Stimulated activated CD4-positive, alpha-beta T cell treated with anti-CD3 and anti-CD28 coated beads, Interleukin-1b, Interleukin-23, amount 100 ng/mL, for 48 hours (primary cell): Measurements from ENCODE around the gene PAPSS1.

Source experiments
- DNase-seq: peaks from one replicate; pipeline ENCODE4 v3.0.0-alpha.2; 2020

PAPSS1 gene

DNA sequence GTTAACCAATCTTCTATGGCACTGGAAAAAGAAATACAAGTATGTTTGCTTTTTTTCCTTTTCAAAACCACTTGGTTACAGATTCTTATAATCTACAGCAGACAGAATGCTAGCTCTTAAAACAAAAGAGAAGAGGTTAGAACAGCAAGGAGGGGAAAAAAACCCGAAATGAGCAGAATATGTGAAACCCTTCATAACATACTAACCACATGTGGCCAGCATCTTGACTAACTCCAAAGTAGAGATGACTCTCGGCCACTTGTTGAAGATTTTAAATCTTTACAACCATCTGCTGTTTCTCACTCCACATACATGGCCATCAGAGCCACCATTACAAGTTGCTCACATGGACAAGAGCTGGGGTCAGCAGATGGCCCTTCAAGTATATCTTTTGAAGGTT lies 100.3 kb downstream of the PAPSS1 start:
- DNase-seq: no peak

DNA sequence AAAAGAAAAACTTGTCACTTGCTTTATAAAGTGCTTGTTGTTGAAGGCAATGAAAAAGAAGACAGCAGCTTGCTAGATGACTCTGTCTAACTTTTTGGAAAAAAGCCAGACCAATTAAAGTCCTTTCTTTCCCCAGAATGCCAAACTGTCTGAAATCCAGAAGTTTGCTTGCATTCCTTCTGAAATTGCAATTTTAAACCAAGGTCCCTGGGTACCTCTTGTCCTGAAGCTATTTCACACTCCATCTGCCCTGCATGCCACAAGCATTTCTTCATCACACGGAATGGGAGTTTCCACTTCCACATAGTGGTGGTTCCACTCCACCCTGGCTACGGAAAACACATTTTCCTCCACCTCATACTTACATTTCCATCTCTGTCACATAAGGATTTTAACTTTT lies 101.0 kb downstream of the PAPSS1 start:
- DNase-seq: no peak

DNA sequence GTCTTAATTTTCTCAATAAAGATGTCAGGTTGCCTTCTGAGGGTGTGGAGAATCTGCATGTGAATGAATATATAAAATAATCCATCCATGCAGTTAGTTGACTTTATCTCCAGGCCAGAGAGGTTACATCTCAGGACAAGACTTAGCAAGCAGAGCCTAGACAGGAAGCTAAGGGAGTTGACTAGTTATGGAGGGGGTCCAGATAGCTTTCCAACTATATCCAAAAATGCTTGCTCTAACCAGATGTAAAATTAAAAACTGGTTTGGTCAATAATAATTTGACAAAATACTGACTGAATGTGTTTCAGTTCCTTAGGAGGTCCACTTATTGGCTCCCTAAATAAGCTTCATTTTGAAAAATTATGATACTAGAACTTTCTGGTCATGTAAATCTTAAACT lies 101.4 kb downstream of the PAPSS1 start:
- DNase-seq: no peak

DNA sequence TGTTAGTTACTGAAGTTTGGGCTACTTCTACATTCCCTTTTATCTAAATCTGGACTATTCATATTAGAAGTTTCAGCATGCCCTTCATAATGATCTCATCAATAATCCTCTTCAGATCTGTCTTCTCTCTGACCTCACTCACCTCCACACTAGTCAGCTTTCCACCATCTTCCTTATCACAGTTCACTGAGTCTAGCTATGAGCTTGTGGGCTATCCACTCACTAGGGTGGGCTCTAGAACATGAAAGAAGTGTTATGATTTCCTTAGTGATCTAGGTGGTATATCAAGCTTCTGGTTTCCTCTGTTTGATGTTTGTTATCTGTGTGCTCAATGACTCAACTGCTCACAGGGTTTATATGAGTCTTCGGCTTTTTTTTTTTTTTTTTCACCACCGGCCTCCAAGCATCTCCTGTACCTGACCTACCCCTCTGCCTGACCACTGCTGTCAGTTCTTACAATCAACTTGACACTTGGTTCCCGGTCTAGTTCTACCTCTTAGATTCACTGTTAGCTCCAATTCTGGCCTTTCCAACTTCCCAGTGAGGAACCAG lies 103.1 kb downstream of the PAPSS1 start:
- DNase-seq: no peak

DNA sequence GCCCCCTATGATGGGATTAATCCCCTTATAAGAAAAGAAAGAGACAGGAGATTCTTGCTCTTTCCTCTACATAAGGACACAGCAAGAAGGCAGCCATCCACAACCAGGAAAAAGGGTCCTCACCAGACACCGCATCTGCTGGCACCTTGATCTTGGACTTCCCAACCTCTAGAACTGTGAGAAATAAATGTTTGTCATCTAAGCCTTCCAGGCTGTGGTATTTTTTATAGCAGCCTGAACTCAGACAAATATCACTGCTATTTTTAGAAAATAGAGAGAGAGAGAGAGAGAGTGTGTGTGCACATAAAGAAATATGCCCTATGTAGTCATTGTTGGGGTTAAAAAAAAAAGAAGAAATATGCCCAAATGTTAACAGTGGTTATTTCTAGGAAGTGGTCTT lies 104.2 kb downstream of the PAPSS1 start:
- no peak for DNase-seq

DNA sequence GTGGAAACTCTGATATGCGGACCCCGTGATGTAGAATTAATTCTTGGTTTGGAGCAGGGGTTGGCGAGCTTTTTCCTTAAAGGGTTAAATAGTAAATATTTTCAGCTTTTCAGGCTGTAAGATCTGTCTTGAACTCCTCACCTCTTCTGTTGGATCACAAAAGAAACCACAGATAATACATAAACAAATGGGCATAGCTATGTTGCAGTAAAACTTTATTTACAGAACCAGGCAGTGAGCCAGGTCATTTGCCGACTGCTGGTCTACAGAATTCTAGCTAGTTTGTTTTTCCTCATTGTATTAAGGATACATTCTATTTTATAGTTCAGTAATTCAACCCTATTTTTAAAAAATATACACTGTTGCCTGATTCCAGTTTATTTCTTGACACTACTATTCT lies 116.6 kb downstream of the PAPSS1 start:
- no peak for DNase-seq

DNA sequence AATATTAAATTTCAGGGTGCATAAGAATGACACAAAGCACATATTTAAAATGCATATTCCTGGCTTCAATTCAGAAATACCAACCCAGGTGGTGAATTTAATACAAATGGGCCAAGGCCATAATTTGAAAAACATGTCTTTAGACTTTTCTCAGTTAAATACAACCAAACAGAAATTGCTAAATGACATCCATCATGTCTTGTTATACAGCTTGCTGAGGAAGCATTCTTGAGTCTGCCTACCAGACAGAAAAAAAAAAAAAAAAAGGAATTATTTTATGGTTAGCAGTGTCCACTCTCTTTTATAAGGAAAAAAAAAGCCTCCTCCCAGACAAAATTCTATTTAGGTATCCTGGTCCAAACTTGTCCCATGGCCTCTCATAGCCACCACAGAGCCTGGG lies 119.1 kb downstream of the PAPSS1 start:
- DNase-seq: no peak

DNA sequence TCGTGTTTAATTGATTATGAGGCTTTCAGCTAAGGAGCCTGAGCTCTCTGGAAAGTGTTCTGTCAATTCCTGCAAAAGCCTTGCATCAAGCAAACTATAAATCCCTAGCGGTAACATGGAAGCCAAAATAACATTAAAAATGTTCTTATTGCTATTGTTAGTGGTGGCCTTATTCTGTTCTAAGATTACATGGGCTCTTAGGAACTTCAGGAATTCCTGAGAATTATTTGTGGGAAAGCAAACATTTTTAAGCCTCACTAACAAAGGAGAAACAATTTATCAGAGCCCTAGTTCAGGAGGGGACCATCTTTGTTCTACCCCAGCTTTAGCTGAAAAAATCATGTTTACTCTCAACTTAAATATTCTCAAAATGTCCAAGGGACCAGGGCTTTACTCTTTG lies 119.6 kb downstream of the PAPSS1 start:
- DNase-seq: no peak

DNA sequence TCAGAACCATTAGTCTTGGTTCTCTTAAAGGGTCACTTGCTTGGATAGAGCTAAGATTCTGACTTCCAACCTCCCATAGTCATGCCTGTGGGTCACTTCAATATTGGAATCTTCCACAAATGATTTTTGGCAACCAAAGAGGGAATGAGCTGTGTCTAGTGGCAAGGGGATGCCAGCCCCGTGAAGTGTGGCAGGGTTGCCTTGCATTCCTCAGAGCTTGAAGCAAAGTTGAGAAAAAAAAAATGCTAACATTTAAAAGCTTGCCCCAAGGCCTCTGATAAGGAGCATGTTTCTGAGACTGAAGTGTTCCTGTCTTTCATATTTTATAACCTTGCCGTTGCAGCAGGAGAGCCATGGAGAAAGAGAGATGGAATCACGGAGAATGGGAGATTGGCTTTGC lies 120.2 kb downstream of the PAPSS1 start:
- DNase-seq: no peak

DNA sequence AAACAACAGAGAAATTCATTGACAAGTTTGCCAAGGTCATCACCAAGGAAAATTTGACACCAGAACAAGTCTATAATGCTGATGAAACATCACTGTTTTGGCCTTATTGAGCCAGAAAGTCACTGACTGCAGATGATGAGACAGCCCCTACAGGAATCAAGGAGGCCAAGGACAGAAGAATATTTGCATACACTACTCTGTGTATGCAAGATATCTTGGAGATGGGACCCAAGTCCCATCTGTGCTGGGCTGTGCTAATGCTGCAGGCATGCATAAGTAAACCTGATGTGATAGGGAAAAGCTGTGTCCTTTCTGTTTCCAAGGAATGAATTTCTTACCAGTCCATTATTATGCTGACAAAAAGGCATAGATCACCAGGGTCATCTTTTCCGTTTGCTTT lies 126.8 kb downstream of the PAPSS1 start:
- DNase-seq: no peak

DNA sequence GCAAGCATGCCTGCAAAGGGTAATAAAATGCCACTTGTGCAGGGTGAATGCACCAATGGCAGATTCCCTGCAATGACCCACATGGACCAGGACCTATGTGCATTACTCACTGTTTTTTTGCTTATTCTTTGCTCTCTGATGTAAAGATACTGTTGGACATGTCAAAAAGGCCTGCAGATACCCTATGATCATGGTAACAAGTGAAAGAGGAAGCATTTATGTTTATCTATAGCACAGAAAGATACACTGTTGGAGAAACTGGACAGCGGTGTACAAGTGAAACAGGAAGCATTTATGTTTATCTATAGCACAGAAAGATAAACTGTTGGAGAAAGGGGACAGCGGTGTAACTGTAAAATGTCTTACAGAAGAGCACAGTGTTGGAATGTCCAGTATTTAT lies 127.5 kb downstream of the PAPSS1 start:
- DNase-seq: no peak

DNA sequence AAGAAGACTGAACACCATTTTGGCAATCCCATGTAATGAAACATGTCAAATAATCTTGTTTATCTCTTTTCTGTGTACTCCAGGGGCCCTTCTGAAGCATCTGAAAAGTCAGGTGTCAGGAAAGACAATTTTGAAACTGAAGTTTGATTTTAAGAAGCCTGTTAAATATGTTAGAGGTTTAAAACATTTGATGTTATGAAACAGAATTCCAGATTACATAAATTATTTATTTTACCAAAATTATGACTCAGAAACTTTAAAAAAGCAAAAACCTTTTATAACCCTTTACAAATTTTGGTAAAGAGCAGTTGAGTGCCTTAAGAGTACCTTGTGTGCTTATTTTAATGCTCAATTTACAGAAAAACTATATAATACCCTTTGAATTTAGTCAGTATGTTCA lies 130.8 kb downstream of the PAPSS1 start:
- DNase-seq: no peak

DNA sequence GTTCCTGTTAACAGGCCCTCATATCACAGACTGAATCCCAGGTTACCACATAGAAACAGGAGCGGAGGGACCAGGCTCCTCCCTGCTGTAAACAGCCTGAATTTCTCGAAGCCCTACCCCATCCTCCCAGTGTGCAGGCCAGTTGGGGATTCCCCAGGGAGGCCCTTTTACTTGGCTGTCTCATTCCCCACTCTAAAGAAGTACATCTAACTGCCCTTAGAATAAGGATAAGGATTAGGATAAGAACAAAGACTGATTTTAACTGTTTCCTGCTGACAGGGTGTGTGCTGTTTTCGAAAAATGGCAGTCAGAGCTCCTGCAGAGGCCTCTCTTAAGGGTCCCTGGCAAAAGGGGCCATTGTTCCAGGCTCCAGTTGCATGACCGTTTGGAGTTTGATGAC lies 133.7 kb downstream of the PAPSS1 start:
- no peak for DNase-seq

DNA sequence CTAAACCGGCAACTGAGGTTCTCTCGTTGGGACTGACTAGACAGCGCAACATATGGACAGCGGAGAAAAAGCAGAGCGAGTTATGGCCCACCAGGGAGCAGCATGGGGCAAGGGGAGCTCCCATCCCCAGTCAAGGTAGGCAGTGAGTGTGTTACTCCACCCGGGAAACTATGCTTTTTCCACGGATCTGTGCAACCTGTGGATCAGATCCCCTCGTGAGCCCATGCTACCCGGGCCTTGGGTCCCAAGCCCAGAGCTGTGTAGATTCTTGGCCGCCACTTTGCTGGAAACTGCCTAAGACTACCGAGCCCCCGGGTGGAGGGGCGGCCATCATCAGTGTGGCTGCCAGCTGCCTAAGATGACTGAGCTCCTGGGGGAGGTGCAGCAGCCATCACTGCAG lies 140.9 kb downstream of the PAPSS1 start:
- no peak for DNase-seq

DNA sequence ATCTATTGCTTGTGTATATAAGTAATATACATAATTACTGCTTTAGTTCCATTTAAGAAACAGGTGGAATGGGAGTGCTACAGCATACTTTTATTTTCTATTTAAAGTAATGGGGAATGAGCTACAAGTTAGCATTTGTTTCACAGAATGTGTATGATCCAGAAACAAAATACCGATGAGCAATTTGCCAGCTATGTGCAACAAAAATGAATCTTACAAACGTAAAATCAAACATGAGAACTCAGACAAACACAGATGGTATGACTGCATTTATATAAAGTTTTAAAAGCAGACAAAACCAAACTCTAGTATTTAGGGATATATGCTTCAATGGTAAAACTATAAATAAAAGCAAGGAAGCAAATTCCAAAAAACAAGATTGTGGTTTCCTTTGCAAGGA lies 141.7 kb downstream of the PAPSS1 start:
- no peak for DNase-seq

DNA sequence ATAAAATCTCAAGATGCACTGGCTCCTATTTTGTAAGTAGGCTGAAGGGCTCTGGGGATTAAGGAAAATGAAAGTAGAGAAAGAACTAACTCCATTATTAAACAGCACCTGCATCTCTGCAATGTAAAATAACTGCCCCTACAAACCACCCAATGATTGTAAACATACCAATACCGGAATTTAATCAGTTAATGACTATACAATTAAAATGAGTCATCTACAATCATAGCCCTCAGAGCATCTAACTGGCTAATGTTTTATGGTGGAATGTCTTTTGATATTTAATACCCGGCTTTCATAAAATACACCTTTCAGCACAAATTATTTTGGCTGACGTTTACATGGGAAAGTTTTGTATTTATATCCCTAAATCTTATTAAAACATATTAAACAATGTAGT lies 142.3 kb downstream of the PAPSS1 start:
- no peak for DNase-seq

DNA sequence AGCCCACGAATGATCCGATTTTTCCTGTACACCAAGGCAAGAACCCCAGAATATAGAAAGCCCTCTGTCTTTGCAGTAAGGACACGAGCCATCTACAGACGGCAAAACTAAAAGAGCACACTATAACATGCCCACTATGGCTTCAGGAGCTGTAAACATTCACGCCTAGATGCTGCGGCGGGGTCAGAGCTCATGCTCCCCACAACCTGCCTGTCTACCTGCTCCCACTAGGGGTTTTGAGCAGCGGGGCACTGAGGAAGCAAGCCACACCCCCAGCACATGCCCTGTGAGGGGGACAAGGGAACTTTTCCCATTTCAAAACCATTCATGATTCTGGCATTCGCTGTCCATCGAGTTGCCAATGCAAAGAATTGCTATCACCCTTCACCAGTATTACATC lies 144.8 kb downstream of the PAPSS1 start:
- DNase-seq: no peak

DNA sequence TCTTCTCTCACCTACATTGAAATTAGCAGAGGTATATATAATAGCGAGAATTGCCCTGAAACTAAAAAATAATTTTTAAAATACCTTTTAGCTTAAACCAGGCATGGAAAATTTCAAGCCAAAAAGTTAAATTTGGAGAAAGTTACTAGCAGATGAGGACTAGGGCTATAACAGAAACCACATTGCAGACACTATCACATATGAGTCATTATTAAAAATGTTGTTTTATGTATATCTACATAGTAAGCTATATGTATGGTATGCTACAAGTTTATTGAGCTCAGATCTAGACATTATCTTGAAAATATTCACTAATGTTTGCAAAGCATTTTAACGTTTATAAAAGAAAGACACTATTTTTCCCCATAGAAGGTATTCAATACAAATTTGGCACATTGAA lies 147.8 kb downstream of the PAPSS1 start:
- DNase-seq: no peak

DNA sequence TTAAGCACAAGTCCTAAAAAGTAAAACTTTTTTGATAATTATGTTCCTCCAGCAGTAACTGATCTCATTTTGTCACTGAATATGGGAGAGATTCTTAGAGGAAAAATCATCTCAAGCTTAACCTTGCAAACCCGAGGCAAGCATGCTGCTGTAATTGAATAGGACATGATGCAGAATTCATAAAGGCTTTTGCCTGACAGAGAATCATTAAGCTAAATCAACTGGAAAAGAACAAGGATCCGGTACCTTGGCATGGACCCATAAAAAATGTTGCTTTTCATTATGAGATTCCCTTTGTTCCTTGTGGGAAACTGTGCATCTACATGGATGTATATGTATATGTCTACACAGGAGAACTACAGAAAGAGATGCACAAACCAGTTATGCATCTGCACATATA lies 149.1 kb downstream of the PAPSS1 start:
- DNase-seq: no peak

DNA sequence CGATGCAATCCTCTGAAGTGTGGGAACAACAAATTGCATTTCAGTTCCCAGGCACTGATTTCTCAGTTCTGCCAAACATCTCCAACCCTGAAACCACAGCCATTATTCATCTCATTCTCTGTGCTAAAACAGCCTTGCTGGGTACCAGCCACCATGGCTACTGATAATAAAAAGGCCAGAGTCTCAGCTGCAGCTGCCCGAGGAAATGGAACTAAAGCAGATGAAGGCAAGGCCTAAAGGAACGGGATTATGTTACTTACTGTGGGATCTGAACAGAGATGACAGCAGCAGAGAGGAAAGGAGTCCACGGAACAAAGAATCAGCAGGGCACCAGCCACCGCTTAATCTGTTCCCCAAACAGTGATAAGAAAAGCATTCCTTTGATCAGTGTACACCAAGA lies 155.7 kb downstream of the PAPSS1 start:
- DNase-seq: no peak
